Bronchial epithelial cell (primary cell): Measurements from ENCODE around the gene C10orf67. TPM values are rescaled to one million over a fixed set of nuclear protein-coding genes. Genes with fewer than 3 reads are reported as not detected.
"Not testable (repeated sequence)": the region's sequence is repeated elsewhere in the genome, so short reads cannot be mapped to it uniquely, and the experiment has no call there.

Experiments
- DNase-seq: peaks from one replicate; pipeline ENCODE4 v3.0.0-alpha.2; 2010; ENCODE audit warnings: low read depth
- FAIRE-seq: peaks from 2 replicates; lab custom pipeline; 2011; peaks lifted over from hg19 to GRCh38; lab: Jason Lieb, UNC
- H3K27me3 ChIP-seq: 2 replicates; pipeline ENCODE4 v1.5.1; 2011; ENCODE audit warnings: low read length; ENCODE audit not compliant: control insufficient read depth, insufficient read depth
- H3K36me3 ChIP-seq: 2 replicates; pipeline ENCODE4 v1.5.1; 2011; ENCODE audit warnings: low read length; ENCODE audit not compliant: control insufficient read depth, insufficient read depth
- H3K4me3 ChIP-seq: 2 replicates; pipeline ENCODE4 v1.5.1; 2011; ENCODE audit warnings: mild to moderate bottlenecking, low read depth, low read length, control low read depth
- CTCF ChIP-seq: IDR thresholded peaks from 2 replicates; pipeline ENCODE4 v1.5.1; 2011; ENCODE audit warnings: mild to moderate bottlenecking, moderate library complexity, low read length, control low read depth, inconsistent platforms; ENCODE audit not compliant: insufficient read depth, severe bottlenecking
- total RNA-seq: library from RNA; depleted of rRNA; stranded (reverse); fragments of >200 nt; gene quantifications from 2 replicates; pipeline ENCODE4 v1.2.1, GENCODE V29; 2014

The C10orf67 gene
- total RNA-seq, 1 donor from 2014 or later = not detected

- Histone ChIP-seq H3K27me3 (no peaks in the 10 kb centered on the region), H3K36me3 (no peaks in the 10 kb centered on the region), H3K4me3 (no peak overlapping the region)
- TF ChIP-seq CTCF = no peak
- DNase-seq (no peak), FAIRE-seq (no peak)
Observed at GRCh38 chr10:23270531-23270930, 74.1 kb downstream of the C10orf67 start.

GRCh38 chr10:23263441-23264164, 81.0 kb downstream of the C10orf67 start:
- FAIRE-seq (no peak), DNase-seq (no peak)
- no peak for TF ChIP-seq CTCF
- Histone ChIP-seq H3K27me3 (peaks cover 3% of the 10 kb centered on the region), H3K4me3 (no peak overlapping the region), H3K36me3 (no peaks in the 10 kb centered on the region)

- no peak for FAIRE-seq
- DNase-seq = no peak
- H3K27me3 ChIP-seq = peaks cover 3% of the 10 kb centered on the region
- H3K4me3 ChIP-seq = no peak overlapping the region
- no peaks in the 10 kb centered on the region for H3K36me3 ChIP-seq
- TF ChIP-seq CTCF = no peak
Observed at GRCh38 chr10:23262928-23263327, 81.7 kb downstream of the C10orf67 start.

- TF ChIP-seq CTCF = no peak
- H3K36me3 ChIP-seq = no peaks in the 10 kb centered on the region
- no peak for FAIRE-seq
- no peaks in the 10 kb centered on the region for H3K27me3 ChIP-seq
- no peak for DNase-seq
- H3K4me3 ChIP-seq = no peak overlapping the region
Observed at GRCh38 chr10:23258516-23258915, 86.1 kb downstream of the C10orf67 start.

- H3K4me3 ChIP-seq = no peak overlapping the region
Observed at GRCh38 chr10:23253780-23254179, 90.8 kb downstream of the C10orf67 start.

GRCh38 chr10:23252859-23253258, 91.7 kb downstream of the C10orf67 start:
- DNase-seq, FAIRE-seq, H3K27me3 ChIP-seq, H3K36me3 ChIP-seq, H3K4me3 ChIP-seq: not testable (repeated sequence)

More at GRCh38 chr10:23253780-23254179, 90.8 kb downstream of the C10orf67 start:
- H3K27me3 ChIP-seq = no peaks in the 10 kb centered on the region
- TF ChIP-seq CTCF = no peak
- DNase-seq (no peak), FAIRE-seq (no peak)
- H3K36me3 ChIP-seq = no peaks in the 10 kb centered on the region

GRCh38 chr10:23241779-23242178, 102.8 kb downstream of the C10orf67 start:
- not testable (repeated sequence) for H3K4me3 ChIP-seq, H3K36me3 ChIP-seq, H3K27me3 ChIP-seq, DNase-seq, FAIRE-seq
